HepG2 (cell line): ENCODE results near the gene PAK1. TPM values are rescaled to one million over a fixed set of nuclear protein-coding genes. Genes with fewer than 3 reads are reported as not detected.
A peak's percentile ranks its signal among the peaks of the same experiment; 100 is the strongest.

ENCODE experiments used
- BCL6 ChIP-seq: IDR thresholded peaks from 2 replicates; pipeline ENCODE4 v1.6.1; 2016; ENCODE audit warnings: missing genetic modification reagents, missing compliant biosample characterization
- DMTF1 ChIP-seq: sonication (generic); formaldehyde crosslinking; IDR thresholded peaks from 2 replicates; pipeline ENCODE4 v1.4.0; 2020; ENCODE audit warnings: mild to moderate bottlenecking, missing genetic modification reagents
- GABPB1 ChIP-seq: IDR thresholded peaks from 2 replicates; pipeline ENCODE4 v1.6.1; 2016; ENCODE audit warnings: mild to moderate bottlenecking, missing genetic modification reagents, moderate library complexity, missing compliant biosample characterization
- MAF1 ChIP-seq: sonication (generic); formaldehyde crosslinking; IDR thresholded peaks from 2 replicates; pipeline ENCODE4 v1.5.0; 2020; ENCODE audit warnings: missing genetic modification reagents, borderline replicate concordance
- PITX1 ChIP-seq: sonication (generic); formaldehyde crosslinking; IDR thresholded peaks from 2 replicates; pipeline ENCODE4 v1.5.1; 2020; ENCODE audit warnings: mild to moderate bottlenecking, missing genetic modification reagents
- RORA ChIP-seq: sonication (generic); formaldehyde crosslinking; IDR thresholded peaks from 2 replicates; pipeline ENCODE4 v1.5.0; 2020; ENCODE audit warnings: mild to moderate bottlenecking, missing genetic modification reagents, moderate library complexity
- SNAI1 ChIP-seq: sonication (generic); formaldehyde crosslinking; IDR thresholded peaks from 2 replicates; pipeline ENCODE4 v1.5.0; 2020; ENCODE audit warnings: mild to moderate bottlenecking, missing genetic modification reagents, borderline replicate concordance
- SP5 ChIP-seq: IDR thresholded peaks from 2 replicates; pipeline ENCODE4 v1.6.1; 2016; ENCODE audit warnings: low read depth, borderline replicate concordance
- ZNF318 ChIP-seq: sonication (generic); formaldehyde crosslinking; IDR thresholded peaks from 2 replicates; pipeline ENCODE4 v1.4.0; 2020; ENCODE audit warnings: mild to moderate bottlenecking, missing genetic modification reagents
- ZNF543 ChIP-seq: sonication (generic); formaldehyde crosslinking; IDR thresholded peaks from 2 replicates; pipeline ENCODE4 v1.4.0; 2020; ENCODE audit warnings: mild to moderate bottlenecking, missing genetic modification reagents
- ZNF564 ChIP-seq: sonication (generic); formaldehyde crosslinking; IDR thresholded peaks from 2 replicates; pipeline ENCODE4 v1.8.1; 2023; ENCODE audit warnings: mild to moderate bottlenecking, missing genetic modification reagents
- ZNF605 ChIP-seq: sonication (generic); formaldehyde crosslinking; IDR thresholded peaks from 2 replicates; pipeline ENCODE4 v1.8.0; 2022; ENCODE audit warnings: mild to moderate bottlenecking, missing genetic modification reagents
- ZNF761 ChIP-seq: sonication (generic); formaldehyde crosslinking; conservative IDR thresholded peaks from 2 replicates; pipeline ENCODE4 v1.4.0; 2020; ENCODE audit warnings: mild to moderate bottlenecking, missing genetic modification reagents
- ZNF839 ChIP-seq: sonication (generic); formaldehyde crosslinking; IDR thresholded peaks from 2 replicates; pipeline ENCODE4 v1.4.0; 2020; ENCODE audit warnings: missing genetic modification reagents, mild to moderate bottlenecking, borderline replicate concordance
- ZZZ3 ChIP-seq: sonication (generic); formaldehyde crosslinking; IDR thresholded peaks from 2 replicates; pipeline ENCODE4 v1.4.0; 2020; ENCODE audit warnings: missing genetic modification reagents, mild to moderate bottlenecking, borderline replicate concordance
- polyA plus RNA-seq, 8 experiments: library from polyadenylated mRNA; depleted of rRNA in 3 of 8; stranded (reverse) in 7 of 8; unstranded in 1 of 8; fragments of >200 nt; fragmentation: Illumina TruSeq in 4 of 8; extraction: Trizol in 4 of 8; gene quantifications; 2 replicates each; pipeline versions ENCODE4 v1.2.1 to v1.2.3, GENCODE V29; 2011 to 2016; ENCODE audit warnings: low read depth in 4 of 8, missing spikeins in 1 of 8, mixed read lengths in 1 of 8; ENCODE audit not compliant: insufficient read depth in 1 of 8
- total RNA-seq, 5 experiments: library from RNA; depleted of rRNA; stranded (reverse); fragments of >200 nt; fragmentation: Illumina TruSeq; extraction: Trizol; gene quantifications; 2 replicates each; pipeline ENCODE4 v1.2.3, GENCODE V29; 2016; ENCODE audit warnings: low read depth in 1 of 5
- TF ChIP-seq, protein P1 (sequence below): sonication (generic); formaldehyde crosslinking; IDR thresholded peaks from 2 replicates; pipeline ENCODE4 v1.4.0; 2020; ENCODE audit warnings: mild to moderate bottlenecking, low read depth, missing genetic modification reagents
- TF ChIP-seq, protein P2 (sequence below): sonication (generic); formaldehyde crosslinking; IDR thresholded peaks from 2 replicates; pipeline ENCODE4 v1.9.0; 2021; ENCODE audit warnings: missing genetic modification reagents, mild to moderate bottlenecking, borderline replicate concordance

PAK1 gene
- total and polyA plus RNA-seq, 2 of the 13 experiments (the other 11 are each of a cell fraction or from before 2014, with no cell fraction given): 1.5 to 4.3 TPM

DNA sequence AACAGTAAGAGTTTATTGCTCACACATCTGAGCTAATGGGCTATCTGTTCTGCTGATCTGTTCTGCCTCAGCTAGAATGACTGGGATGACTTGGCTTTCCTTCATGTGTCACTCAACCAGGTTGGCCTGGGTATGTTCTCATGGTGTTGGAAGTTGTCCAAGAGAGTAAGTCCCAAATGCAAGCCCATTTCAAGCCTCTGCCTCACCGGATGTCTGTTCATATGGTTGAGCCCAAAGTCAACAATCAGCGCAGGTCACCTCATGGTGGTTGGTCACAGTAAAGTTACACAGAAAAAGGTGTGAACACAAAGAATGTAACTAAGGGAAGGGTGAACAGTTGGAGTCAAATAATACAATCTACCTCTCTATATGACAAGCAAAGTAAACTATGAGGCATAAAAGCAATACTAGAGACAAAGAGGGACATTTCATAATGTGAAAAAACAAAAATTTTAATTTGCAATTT lies 174.3 kb downstream of the PAK1 start (continued):
- TF ChIP-seq, protein P1, sequence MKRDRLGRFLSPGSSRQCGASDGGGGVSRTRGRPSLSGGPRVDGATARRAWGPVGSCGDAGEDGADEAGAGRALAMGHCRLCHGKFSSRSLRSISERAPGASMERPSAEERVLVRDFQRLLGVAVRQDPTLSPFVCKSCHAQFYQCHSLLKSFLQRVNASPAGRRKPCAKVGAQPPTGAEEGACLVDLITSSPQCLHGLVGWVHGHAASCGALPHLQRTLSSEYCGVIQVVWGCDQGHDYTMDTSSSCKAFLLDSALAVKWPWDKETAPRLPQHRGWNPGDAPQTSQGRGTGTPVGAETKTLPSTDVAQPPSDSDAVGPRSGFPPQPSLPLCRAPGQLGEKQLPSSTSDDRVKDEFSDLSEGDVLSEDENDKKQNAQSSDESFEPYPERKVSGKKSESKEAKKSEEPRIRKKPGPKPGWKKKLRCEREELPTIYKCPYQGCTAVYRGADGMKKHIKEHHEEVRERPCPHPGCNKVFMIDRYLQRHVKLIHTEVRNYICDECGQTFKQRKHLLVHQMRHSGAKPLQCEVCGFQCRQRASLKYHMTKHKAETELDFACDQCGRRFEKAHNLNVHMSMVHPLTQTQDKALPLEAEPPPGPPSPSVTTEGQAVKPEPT (CRISPR knock-in tag): no peak
- TF ChIP-seq ZZZ3 (no peak), ZNF318 (CRISPR knock-in tag) (no peak), ZNF605 (CRISPR knock-in tag) (no peak), RORA (CRISPR knock-in tag) (no peak), SNAI1 (CRISPR knock-in tag) (no peak), MAF1 (CRISPR knock-in tag) (no peak), DMTF1 (CRISPR knock-in tag) (no peak), SP5 (CRISPR knock-in tag) (no peak), ZNF543 (CRISPR knock-in tag) (no peak), BCL6 (CRISPR knock-in tag) (no peak), GABPB1 (CRISPR knock-in tag) (no peak; the same call in 1 of the 2 replicates), ZNF761 (CRISPR knock-in tag) (no peak), ZNF564 (CRISPR knock-in tag) (no peak), ZNF839 (no peak), PITX1 (CRISPR knock-in tag) (peak; percentile 46; the same call in 1 of the 2 replicates)
- TF ChIP-seq, protein P2, sequence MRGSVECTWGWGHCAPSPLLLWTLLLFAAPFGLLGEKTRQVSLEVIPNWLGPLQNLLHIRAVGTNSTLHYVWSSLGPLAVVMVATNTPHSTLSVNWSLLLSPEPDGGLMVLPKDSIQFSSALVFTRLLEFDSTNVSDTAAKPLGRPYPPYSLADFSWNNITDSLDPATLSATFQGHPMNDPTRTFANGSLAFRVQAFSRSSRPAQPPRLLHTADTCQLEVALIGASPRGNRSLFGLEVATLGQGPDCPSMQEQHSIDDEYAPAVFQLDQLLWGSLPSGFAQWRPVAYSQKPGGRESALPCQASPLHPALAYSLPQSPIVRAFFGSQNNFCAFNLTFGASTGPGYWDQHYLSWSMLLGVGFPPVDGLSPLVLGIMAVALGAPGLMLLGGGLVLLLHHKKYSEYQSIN (CRISPR knock-in tag): no peak
